ENCODE measurements around the gene S100A10. TPM values are rescaled to one million over a fixed set of nuclear protein-coding genes. Genes with fewer than 3 reads are reported as not detected.

S100A10 gene
- 786 TPM for polyA plus RNA-seq (2013, experiment 1 of 2)
- polyA plus RNA-seq (2013, experiment 2 of 2): 897 TPM

- Histone ChIP-seq H3K27ac (ENCODE audit: low read depth, low read length, severe bottlenecking) (peak within 1 kb of the TSS; percentile 95), H3K4me3 (ENCODE audit: extremely low read depth, insufficient read depth, low read length, poor library complexity, severe bottlenecking) (peak within 1 kb of the TSS; percentile 95)
- WGBS, 2 experiments (ENCODE audit: insufficient coverage in 2 of 2): 2 to 3% methylated on average over 17 to 64 of the region's 69 CpGs
Measured at GRCh38 chr1:151993734-151994496, at the start of gene S100A10. Gene S100A10, minus strand, starts transcription at chr1:151993859. Its CDS starts 7,629 bp downstream, at chr1:151986230.

GRCh38 chr1:152042030-152042429 lies 48.4 kb upstream of the S100A10 start:
- 80 to 93% methylated on average over 1 of the region's 1 CpG for WGBS, 2 experiments (ENCODE audit: insufficient coverage in 2 of 2)
- H3K27ac ChIP-seq (ENCODE audit: low read depth, low read length, severe bottlenecking): no peak overlapping the region
- H3K4me3 ChIP-seq (ENCODE audit: extremely low read depth, insufficient read depth, low read length, poor library complexity, severe bottlenecking): no peak overlapping the region
- no peaks in the 10 kb centered on the region for H3K36me3 ChIP-seq (ENCODE audit: control insufficient read depth, insufficient read depth, low read length)
- no peaks in the 10 kb centered on the region for H3K9me3 ChIP-seq (ENCODE audit: control insufficient read depth, low read length)
- peaks cover 4% of the 10 kb centered on the region for H3K4me1 ChIP-seq (ENCODE audit: control insufficient read depth, insufficient read depth, low read length, poor library complexity, severe bottlenecking)

More at GRCh38 chr1:151993734-151994496, at the start of gene S100A10:
- H3K4me1 ChIP-seq (ENCODE audit: control insufficient read depth, insufficient read depth, low read length, poor library complexity, severe bottlenecking): peaks cover 37% of the 10 kb centered on the region
- H3K36me3 ChIP-seq (ENCODE audit: control insufficient read depth, insufficient read depth, low read length): peaks cover 20% of the 10 kb centered on the region
- H3K9me3 ChIP-seq (ENCODE audit: control insufficient read depth, low read length): peaks cover 6% of the 10 kb centered on the region

- no peak overlapping the region for H3K4me3 ChIP-seq (ENCODE audit: extremely low read depth, insufficient read depth, low read length, poor library complexity, severe bottlenecking)
- H3K27ac ChIP-seq (ENCODE audit: low read depth, low read length, severe bottlenecking): no peak overlapping the region
- H3K4me1 ChIP-seq (ENCODE audit: control insufficient read depth, insufficient read depth, low read length, poor library complexity, severe bottlenecking): no peaks in the 10 kb centered on the region
- 80 to 100% methylated on average over 1 of the region's 1 CpG for WGBS, 2 experiments (ENCODE audit: insufficient coverage in 2 of 2)
- no peaks in the 10 kb centered on the region for H3K9me3 ChIP-seq (ENCODE audit: control insufficient read depth, low read length)
- no peaks in the 10 kb centered on the region for H3K36me3 ChIP-seq (ENCODE audit: control insufficient read depth, insufficient read depth, low read length)
Measured at GRCh38 chr1:152039886-152040285, 46.2 kb upstream of the S100A10 start.

- Histone ChIP-seq H3K27ac (ENCODE audit: low read depth, low read length, severe bottlenecking) (no peak overlapping the region), H3K9me3 (ENCODE audit: control insufficient read depth, low read length) (no peaks in the 10 kb centered on the region), H3K4me3 (ENCODE audit: extremely low read depth, insufficient read depth, low read length, poor library complexity, severe bottlenecking) (no peak overlapping the region), H3K36me3 (ENCODE audit: control insufficient read depth, insufficient read depth, low read length) (no peaks in the 10 kb centered on the region), H3K4me1 (ENCODE audit: control insufficient read depth, insufficient read depth, low read length, poor library complexity, severe bottlenecking) (no peaks in the 10 kb centered on the region)
- WGBS, 2 experiments (ENCODE audit: insufficient coverage in 2 of 2): 100% methylated on average over 1 of the region's 1 CpG; no CpG with 5 or more reads in 1 of the 2 experiments
Measured at GRCh38 chr1:152039461-152039860, 45.8 kb upstream of the S100A10 start.

GRCh38 chr1:152038871-152039270 lies 45.2 kb upstream of the S100A10 start:
- Histone ChIP-seq H3K36me3 (ENCODE audit: control insufficient read depth, insufficient read depth, low read length) (peaks cover 5% of the 10 kb centered on the region), H3K4me3 (ENCODE audit: extremely low read depth, insufficient read depth, low read length, poor library complexity, severe bottlenecking) (no peak overlapping the region), H3K9me3 (ENCODE audit: control insufficient read depth, low read length) (no peaks in the 10 kb centered on the region), H3K27ac (ENCODE audit: low read depth, low read length, severe bottlenecking) (no peak overlapping the region), H3K4me1 (ENCODE audit: control insufficient read depth, insufficient read depth, low read length, poor library complexity, severe bottlenecking) (peaks cover 4% of the 10 kb centered on the region)
- 90 to 95% methylated on average over 7 to 8 of the region's 10 CpGs for WGBS, 2 experiments (ENCODE audit: insufficient coverage in 2 of 2)

GRCh38 chr1:152036267-152037216 lies 42.9 kb upstream of the S100A10 start, which contains the start of gene S100A11:
Gene S100A11, minus strand, starts transcription at chr1:152037004. Its CDS starts 89 bp downstream, at chr1:152036915.
- H3K36me3 ChIP-seq (ENCODE audit: control insufficient read depth, insufficient read depth, low read length): peaks cover 28% of the 10 kb centered on the region
- H3K9me3 ChIP-seq (ENCODE audit: control insufficient read depth, low read length): no peaks in the 10 kb centered on the region
- 0 to 1% methylated on average over 39 to 47 of the region's 53 CpGs for WGBS, 2 experiments (ENCODE audit: insufficient coverage in 2 of 2)
- peak within 1 kb of the TSS; percentile 91 for H3K27ac ChIP-seq (ENCODE audit: low read depth, low read length, severe bottlenecking)
- H3K4me3 ChIP-seq (ENCODE audit: extremely low read depth, insufficient read depth, low read length, poor library complexity, severe bottlenecking): peak within 1 kb of the TSS; percentile 94
- H3K4me1 ChIP-seq (ENCODE audit: control insufficient read depth, insufficient read depth, low read length, poor library complexity, severe bottlenecking): peaks cover 4% of the 10 kb centered on the region

- 2 to 5% methylated on average over 6 to 7 of the region's 17 CpGs for WGBS, 2 experiments (ENCODE audit: insufficient coverage in 2 of 2)
- H3K4me3 ChIP-seq (ENCODE audit: extremely low read depth, insufficient read depth, low read length, poor library complexity, severe bottlenecking): peak overlapping the region; percentile 94
- H3K27ac ChIP-seq (ENCODE audit: low read depth, low read length, severe bottlenecking): peak overlapping the region; percentile 91
- peaks cover 4% of the 10 kb centered on the region for H3K4me1 ChIP-seq (ENCODE audit: control insufficient read depth, insufficient read depth, low read length, poor library complexity, severe bottlenecking)
- no peaks in the 10 kb centered on the region for H3K9me3 ChIP-seq (ENCODE audit: control insufficient read depth, low read length)
- H3K36me3 ChIP-seq (ENCODE audit: control insufficient read depth, insufficient read depth, low read length): peaks cover 37% of the 10 kb centered on the region
Measured at GRCh38 chr1:152035539-152036266, 42.0 kb upstream of the S100A10 start.

GRCh38 chr1:152034654-152035538 lies 41.2 kb upstream of the S100A10 start:
- Histone ChIP-seq H3K4me1 (ENCODE audit: control insufficient read depth, insufficient read depth, low read length, poor library complexity, severe bottlenecking) (peaks cover 4% of the 10 kb centered on the region), H3K4me3 (ENCODE audit: extremely low read depth, insufficient read depth, low read length, poor library complexity, severe bottlenecking) (peak overlapping the region; percentile 94), H3K9me3 (ENCODE audit: control insufficient read depth, low read length) (no peaks in the 10 kb centered on the region), H3K36me3 (ENCODE audit: control insufficient read depth, insufficient read depth, low read length) (peaks cover 42% of the 10 kb centered on the region), H3K27ac (ENCODE audit: low read depth, low read length, severe bottlenecking) (peak overlapping the region; percentile 91)
- WGBS, 2 experiments (ENCODE audit: insufficient coverage in 2 of 2): 0 to 8% methylated on average over 4 of the region's 8 CpGs

- Histone ChIP-seq H3K4me1 (ENCODE audit: control insufficient read depth, insufficient read depth, low read length, poor library complexity, severe bottlenecking) (peaks cover 7% of the 10 kb centered on the region), H3K9me3 (ENCODE audit: control insufficient read depth, low read length) (no peaks in the 10 kb centered on the region), H3K36me3 (ENCODE audit: control insufficient read depth, insufficient read depth, low read length) (peaks cover 42% of the 10 kb centered on the region), H3K4me3 (ENCODE audit: extremely low read depth, insufficient read depth, low read length, poor library complexity, severe bottlenecking) (peak overlapping the region; percentile 94), H3K27ac (ENCODE audit: low read depth, low read length, severe bottlenecking) (peak overlapping the region; percentile 91)
- WGBS, 2 experiments (ENCODE audit: insufficient coverage in 2 of 2): 43 to 71% methylated on average over 1 of the region's 1 CpG
Measured at GRCh38 chr1:152034324-152034653, 40.6 kb upstream of the S100A10 start.
